ENCODE measurements around the gene PALLD. TPM values are rescaled to one million over a fixed set of nuclear protein-coding genes. Genes with fewer than 3 reads are reported as not detected.

The PALLD gene
- total RNA-seq, 1 experiment from 2014 or later: 23.7 TPM

- TF ChIP-seq MAX (CRISPR knock-in tag; IDR thresholded peaks at IDR 0.05) (0 out of 2 replicates have a peak, but pooled peaks have one; percentile 18), FOXP1 (CRISPR knock-in tag; IDR thresholded peaks at IDR 0.05; ENCODE audit: borderline replicate concordance) (peak; percentile 62; the same call in 1 of the 2 replicates), ATF6 (CRISPR knock-in tag; IDR thresholded peaks at IDR 0.05) (no peak), SP1 (CRISPR knock-in tag; conservative IDR thresholded peaks at IDR 0.05) (0 out of 2 replicates have a peak, but pooled peaks have one; percentile 15), CREB1 (CRISPR knock-in tag; IDR thresholded peaks at IDR 0.05) (no peak), RELA (CRISPR knock-in tag; IDR thresholded peaks at IDR 0.05; ENCODE audit: borderline replicate concordance) (no peak), NR2C2 (CRISPR knock-in tag; IDR thresholded peaks at IDR 0.05) (no peak)
Measured at GRCh38 chr4:168877511-168878491, 380.9 kb downstream of the PALLD start (continued).

- peaks cover 36% of the 10 kb centered on the region for H3K27me3 Mint-ChIP-seq (ENCODE audit: low read depth)
- ATAC-seq (no peak), DNase-seq (ENCODE audit: low spot score) (no peak)
- ChIA-PET CTCF (no interaction called here), POLR2A (interaction anchor here (1.6 kb wide), 1 partner anchor 46 kb away, joined by 6 read pairs; no protein-coding TSS in a partner anchor)
- peak overlapping the region; percentile 73 for H3K4me3 Mint-ChIP-seq
- H3K9me3 Mint-ChIP-seq: no peaks in the 10 kb centered on the region
- H3K36me3 Mint-ChIP-seq: no peaks in the 10 kb centered on the region
- H3K4me1 Mint-ChIP-seq: peaks cover 14% of the 10 kb centered on the region; the same call in 1 of the 2 replicates
- no peak overlapping the region for H3K27ac Mint-ChIP-seq
- no peak for TF ChIP-seq ZMAT4 (CRISPR knock-in tag; IDR thresholded peaks at IDR 0.05)
- no peak for TF ChIP-seq USF2 (CRISPR knock-in tag; IDR thresholded peaks at IDR 0.05)
- TF ChIP-seq GABPB1 (CRISPR knock-in tag; IDR thresholded peaks at IDR 0.05): no peak
- no peak for TF ChIP-seq MXD4 (CRISPR knock-in tag; IDR thresholded peaks at IDR 0.05; ENCODE audit: borderline replicate concordance)
- TF ChIP-seq NFATC4 (CRISPR knock-in tag; IDR thresholded peaks at IDR 0.05): no peak
- TF ChIP-seq CDX4 (CRISPR knock-in tag; IDR thresholded peaks at IDR 0.05; ENCODE audit: borderline replicate concordance): no peak
- TF ChIP-seq OVOL2 (CRISPR knock-in tag; IDR thresholded peaks at IDR 0.05; ENCODE audit: borderline replicate concordance): no peak
- no peak for TF ChIP-seq ESRRA (CRISPR knock-in tag; IDR thresholded peaks at IDR 0.05; ENCODE audit: borderline replicate concordance)
- TF ChIP-seq ZNF396 (CRISPR knock-in tag; IDR thresholded peaks at IDR 0.05; ENCODE audit: borderline replicate concordance): no peak
- no peak for TF ChIP-seq SP1 (CRISPR knock-in tag; conservative IDR thresholded peaks at IDR 0.05)
- TF ChIP-seq HMGA2 (CRISPR knock-in tag; IDR thresholded peaks at IDR 0.05): no peak
- TF ChIP-seq ARID4B (CRISPR knock-in tag; IDR thresholded peaks at IDR 0.05; ENCODE audit: borderline replicate concordance): no peak
- no peak for TF ChIP-seq ERG (CRISPR knock-in tag; IDR thresholded peaks at IDR 0.05)
- no peak for TF ChIP-seq ZNF263 (CRISPR knock-in tag; IDR thresholded peaks at IDR 0.05; ENCODE audit: low read depth)
- no peak for TF ChIP-seq E2F1 (CRISPR knock-in tag; IDR thresholded peaks at IDR 0.05)
- TF ChIP-seq CBFB (CRISPR knock-in tag; IDR thresholded peaks at IDR 0.05; ENCODE audit: low read depth): no peak
Measured at GRCh38 chr4:168878623-168879022, 381.8 kb downstream of the PALLD start.

All from WTC11 (cell line).